HEK293 (cell line): ENCODE data around the gene IREB2.

Experiments used
- EGR2 ChIP-seq: fragments of 450-650 bp; formaldehyde crosslinking; IDR thresholded peaks from 2 replicates; pipeline ENCODE4 v1.5.1; 2016; ENCODE audit warnings: low read depth, missing biosample characterization, missing genetic modification characterization
- GLI4 ChIP-seq: fragments of 450-650 bp; formaldehyde crosslinking; IDR thresholded peaks from 2 replicates; pipeline ENCODE4 v1.5.1; 2016; ENCODE audit warnings: missing biosample characterization, missing genetic modification characterization
- GLIS2 ChIP-seq: fragments of 450-650 bp; formaldehyde crosslinking; IDR thresholded peaks from 2 replicates; pipeline ENCODE4 v1.5.1; 2016; ENCODE audit warnings: missing biosample characterization, missing genetic modification characterization
- IKZF3 ChIP-seq: fragments of 450-650 bp; IDR thresholded peaks from 2 replicates; pipeline ENCODE4 v1.5.0; 2018; ENCODE audit warnings: missing biosample characterization, mild to moderate bottlenecking, missing genetic modification characterization, moderate library complexity
- OSR2 ChIP-seq: fragments of 450-650 bp; formaldehyde crosslinking; IDR thresholded peaks from 2 replicates; pipeline ENCODE4 v1.5.1; 2016; ENCODE audit warnings: missing biosample characterization, missing genetic modification characterization
- SCRT2 ChIP-seq: fragments of 450-650 bp; formaldehyde crosslinking; IDR thresholded peaks from 2 replicates; pipeline ENCODE4 v1.5.1; 2016; ENCODE audit warnings: missing biosample characterization, missing genetic modification characterization
- SP2 ChIP-seq: fragments of 450-650 bp; formaldehyde crosslinking; IDR thresholded peaks from 2 replicates; pipeline ENCODE4 v1.5.1; 2016; ENCODE audit warnings: missing biosample characterization, missing genetic modification characterization
- SP3 ChIP-seq: fragments of 450-650 bp; formaldehyde crosslinking; IDR thresholded peaks from 2 replicates; pipeline ENCODE4 v1.5.1; 2016; ENCODE audit warnings: missing biosample characterization, missing genetic modification characterization
- ZNF146 ChIP-seq: fragments of 450-650 bp; formaldehyde crosslinking; IDR thresholded peaks from 2 replicates; pipeline ENCODE4 v1.5.1; 2016; ENCODE audit warnings: missing biosample characterization, missing genetic modification characterization
- ZNF19 ChIP-seq: fragments of 450-650 bp; formaldehyde crosslinking; IDR thresholded peaks from 2 replicates; pipeline ENCODE4; 2016; ENCODE audit warnings: missing biosample characterization, missing genetic modification characterization, low read depth
- ZNF223 ChIP-seq: fragments of 450-650 bp; formaldehyde crosslinking; IDR thresholded peaks from 2 replicates; pipeline ENCODE4 v1.5.1; 2016; ENCODE audit warnings: missing biosample characterization, missing genetic modification characterization
- ZNF239 ChIP-seq: fragments of 450-650 bp; formaldehyde crosslinking; IDR thresholded peaks from 2 replicates; pipeline ENCODE4 v1.5.1; 2016; ENCODE audit warnings: missing biosample characterization, missing genetic modification characterization
- ZNF302 ChIP-seq: fragments of 450-650 bp; formaldehyde crosslinking; IDR thresholded peaks from 2 replicates; pipeline ENCODE4 v1.5.1; 2016; ENCODE audit warnings: missing biosample characterization, missing genetic modification characterization, low read depth
- ZNF311 ChIP-seq: fragments of 450-650 bp; formaldehyde crosslinking; IDR thresholded peaks from 2 replicates; pipeline ENCODE4 v1.5.1; 2017; ENCODE audit warnings: missing biosample characterization, missing genetic modification characterization, borderline replicate concordance
- ZNF354C ChIP-seq: fragments of 450-650 bp; formaldehyde crosslinking; IDR thresholded peaks from 2 replicates; pipeline ENCODE4 v1.5.1; 2016; ENCODE audit warnings: missing biosample characterization, missing genetic modification characterization, low read depth, borderline replicate concordance
- ZNF366 ChIP-seq: fragments of 450-650 bp; formaldehyde crosslinking; conservative IDR thresholded peaks from 2 replicates; pipeline ENCODE4 v1.5.1; 2016; ENCODE audit warnings: missing biosample characterization, missing genetic modification characterization
- ZNF391 ChIP-seq: fragments of 450-650 bp; formaldehyde crosslinking; IDR thresholded peaks from 2 replicates; pipeline ENCODE4 v1.5.1; 2016; ENCODE audit warnings: low read depth, missing biosample characterization, missing genetic modification characterization, borderline replicate concordance
- ZNF530 ChIP-seq: fragments of 450-650 bp; formaldehyde crosslinking; IDR thresholded peaks from 2 replicates; pipeline ENCODE4 v1.5.1; 2016; ENCODE audit warnings: low read depth, missing biosample characterization, missing genetic modification characterization
- ZNF623 ChIP-seq: fragments of 450-650 bp; formaldehyde crosslinking; IDR thresholded peaks from 2 replicates; pipeline ENCODE4 v1.5.1; 2016; ENCODE audit warnings: missing biosample characterization, missing genetic modification characterization
- ZNF658 ChIP-seq: fragments of 450-650 bp; formaldehyde crosslinking; IDR thresholded peaks from 2 replicates; pipeline ENCODE4; 2016; ENCODE audit warnings: missing biosample characterization, missing genetic modification characterization
- ZNF777 ChIP-seq: fragments of 450-650 bp; formaldehyde crosslinking; IDR thresholded peaks from 2 replicates; pipeline ENCODE4 v1.5.1; 2017; ENCODE audit warnings: missing biosample characterization, missing genetic modification characterization, borderline replicate concordance
- ZNF837 ChIP-seq: fragments of 450-650 bp; formaldehyde crosslinking; IDR thresholded peaks from 2 replicates; pipeline ENCODE4 v1.5.1; 2016; ENCODE audit warnings: missing biosample characterization, missing genetic modification characterization
- TF ChIP-seq, protein P1 (sequence below): fragments of 450-650 bp; formaldehyde crosslinking; IDR thresholded peaks from 2 replicates; pipeline ENCODE4 v1.5.1; 2016; ENCODE audit warnings: missing biosample characterization, missing genetic modification characterization, borderline replicate concordance
- TF ChIP-seq, protein P2 (sequence below): fragments of 450-650 bp; formaldehyde crosslinking; IDR thresholded peaks from 2 replicates; pipeline ENCODE4 v1.5.1; 2017; ENCODE audit warnings: missing biosample characterization, missing genetic modification characterization
- TF ChIP-seq, protein P3 (sequence below): fragments of 450-650 bp; IDR thresholded peaks from 2 replicates; pipeline ENCODE4 v1.5.1; 2018; ENCODE audit warnings: missing biosample characterization, mild to moderate bottlenecking, missing genetic modification characterization
- TF ChIP-seq, protein P4 (sequence below): fragments of 450-650 bp; formaldehyde crosslinking; IDR thresholded peaks from 2 replicates; pipeline ENCODE4 v1.5.1; 2016; ENCODE audit warnings: missing biosample characterization, missing genetic modification characterization
- TF ChIP-seq, protein P5 (sequence below): fragments of 450-650 bp; formaldehyde crosslinking; IDR thresholded peaks from 2 replicates; pipeline ENCODE4 v1.5.1; 2016; ENCODE audit warnings: missing biosample characterization, missing genetic modification characterization

IREB2 gene

DNA sequence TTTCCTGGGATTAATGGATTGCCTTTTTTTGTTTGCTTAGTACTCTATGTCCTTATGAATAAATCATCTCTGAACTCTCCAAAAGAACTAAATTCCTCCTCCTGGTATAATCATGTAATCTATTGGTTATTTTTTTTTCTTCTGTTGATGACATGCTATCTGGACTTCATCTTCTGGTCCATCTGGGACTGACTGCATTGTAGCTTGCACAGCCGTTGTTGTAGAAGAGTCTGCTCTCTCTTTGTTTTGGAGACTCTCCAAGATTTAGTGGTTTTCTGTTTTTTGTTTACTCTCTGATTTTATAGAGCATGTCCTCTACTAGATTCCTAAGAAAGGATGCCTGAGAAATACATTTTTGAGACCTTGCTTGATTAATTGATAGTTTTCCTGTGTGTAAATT, 19.1 kb downstream of the IREB2 start (continued):
- TF ChIP-seq ZNF391 (tag by site-specific recombination) (no peak), ZNF366 (tag by site-specific recombination) (peak; percentile 72), GLI4 (tag by site-specific recombination) (no peak), ZNF146 (tag by site-specific recombination) (no peak), GLIS2 (tag by site-specific recombination) (no peak), ZNF837 (tag by site-specific recombination) (no peak), ZNF777 (tag by site-specific recombination) (no peak), ZNF239 (no peak), OSR2 (tag by site-specific recombination) (peak; percentile 87), ZNF623 (no peak), EGR2 (tag by site-specific recombination) (no peak), SP3 (tag by site-specific recombination) (no peak), ZNF311 (no peak), ZNF354C (tag by site-specific recombination) (no peak), IKZF3 (tag by site-specific recombination) (peak; percentile 47; the same call in 1 of the 2 replicates), SCRT2 (tag by site-specific recombination) (no peak), ZNF223 (tag by site-specific recombination) (no peak), SP2 (tag by site-specific recombination) (peak; percentile 8; the same call in 1 of the 2 replicates), ZNF530 (tag by site-specific recombination) (no peak), ZNF19 (no peak), ZNF302 (tag by site-specific recombination) (no peak), ZNF658 (tag by site-specific recombination) (no peak)
- TF ChIP-seq, protein P1, sequence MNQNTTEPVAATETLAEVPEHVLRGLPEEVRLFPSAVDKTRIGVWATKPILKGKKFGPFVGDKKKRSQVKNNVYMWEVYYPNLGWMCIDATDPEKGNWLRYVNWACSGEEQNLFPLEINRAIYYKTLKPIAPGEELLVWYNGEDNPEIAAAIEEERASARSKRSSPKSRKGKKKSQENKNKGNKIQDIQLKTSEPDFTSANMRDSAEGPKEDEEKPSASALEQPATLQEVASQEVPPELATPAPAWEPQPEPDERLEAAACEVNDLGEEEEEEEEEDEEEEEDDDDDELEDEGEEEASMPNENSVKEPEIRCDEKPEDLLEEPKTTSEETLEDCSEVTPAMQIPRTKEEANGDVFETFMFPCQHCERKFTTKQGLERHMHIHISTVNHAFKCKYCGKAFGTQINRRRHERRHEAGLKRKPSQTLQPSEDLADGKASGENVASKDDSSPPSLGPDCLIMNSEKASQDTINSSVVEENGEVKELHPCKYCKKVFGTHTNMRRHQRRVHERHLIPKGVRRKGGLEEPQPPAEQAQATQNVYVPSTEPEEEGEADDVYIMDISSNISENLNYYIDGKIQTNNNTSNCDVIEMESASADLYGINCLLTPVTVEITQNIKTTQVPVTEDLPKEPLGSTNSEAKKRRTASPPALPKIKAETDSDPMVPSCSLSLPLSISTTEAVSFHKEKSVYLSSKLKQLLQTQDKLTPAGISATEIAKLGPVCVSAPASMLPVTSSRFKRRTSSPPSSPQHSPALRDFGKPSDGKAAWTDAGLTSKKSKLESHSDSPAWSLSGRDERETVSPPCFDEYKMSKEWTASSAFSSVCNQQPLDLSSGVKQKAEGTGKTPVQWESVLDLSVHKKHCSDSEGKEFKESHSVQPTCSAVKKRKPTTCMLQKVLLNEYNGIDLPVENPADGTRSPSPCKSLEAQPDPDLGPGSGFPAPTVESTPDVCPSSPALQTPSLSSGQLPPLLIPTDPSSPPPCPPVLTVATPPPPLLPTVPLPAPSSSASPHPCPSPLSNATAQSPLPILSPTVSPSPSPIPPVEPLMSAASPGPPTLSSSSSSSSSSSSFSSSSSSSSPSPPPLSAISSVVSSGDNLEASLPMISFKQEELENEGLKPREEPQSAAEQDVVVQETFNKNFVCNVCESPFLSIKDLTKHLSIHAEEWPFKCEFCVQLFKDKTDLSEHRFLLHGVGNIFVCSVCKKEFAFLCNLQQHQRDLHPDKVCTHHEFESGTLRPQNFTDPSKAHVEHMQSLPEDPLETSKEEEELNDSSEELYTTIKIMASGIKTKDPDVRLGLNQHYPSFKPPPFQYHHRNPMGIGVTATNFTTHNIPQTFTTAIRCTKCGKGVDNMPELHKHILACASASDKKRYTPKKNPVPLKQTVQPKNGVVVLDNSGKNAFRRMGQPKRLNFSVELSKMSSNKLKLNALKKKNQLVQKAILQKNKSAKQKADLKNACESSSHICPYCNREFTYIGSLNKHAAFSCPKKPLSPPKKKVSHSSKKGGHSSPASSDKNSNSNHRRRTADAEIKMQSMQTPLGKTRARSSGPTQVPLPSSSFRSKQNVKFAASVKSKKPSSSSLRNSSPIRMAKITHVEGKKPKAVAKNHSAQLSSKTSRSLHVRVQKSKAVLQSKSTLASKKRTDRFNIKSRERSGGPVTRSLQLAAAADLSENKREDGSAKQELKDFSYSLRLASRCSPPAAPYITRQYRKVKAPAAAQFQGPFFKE (tag by site-specific recombination): no peak
- TF ChIP-seq, protein P2, sequence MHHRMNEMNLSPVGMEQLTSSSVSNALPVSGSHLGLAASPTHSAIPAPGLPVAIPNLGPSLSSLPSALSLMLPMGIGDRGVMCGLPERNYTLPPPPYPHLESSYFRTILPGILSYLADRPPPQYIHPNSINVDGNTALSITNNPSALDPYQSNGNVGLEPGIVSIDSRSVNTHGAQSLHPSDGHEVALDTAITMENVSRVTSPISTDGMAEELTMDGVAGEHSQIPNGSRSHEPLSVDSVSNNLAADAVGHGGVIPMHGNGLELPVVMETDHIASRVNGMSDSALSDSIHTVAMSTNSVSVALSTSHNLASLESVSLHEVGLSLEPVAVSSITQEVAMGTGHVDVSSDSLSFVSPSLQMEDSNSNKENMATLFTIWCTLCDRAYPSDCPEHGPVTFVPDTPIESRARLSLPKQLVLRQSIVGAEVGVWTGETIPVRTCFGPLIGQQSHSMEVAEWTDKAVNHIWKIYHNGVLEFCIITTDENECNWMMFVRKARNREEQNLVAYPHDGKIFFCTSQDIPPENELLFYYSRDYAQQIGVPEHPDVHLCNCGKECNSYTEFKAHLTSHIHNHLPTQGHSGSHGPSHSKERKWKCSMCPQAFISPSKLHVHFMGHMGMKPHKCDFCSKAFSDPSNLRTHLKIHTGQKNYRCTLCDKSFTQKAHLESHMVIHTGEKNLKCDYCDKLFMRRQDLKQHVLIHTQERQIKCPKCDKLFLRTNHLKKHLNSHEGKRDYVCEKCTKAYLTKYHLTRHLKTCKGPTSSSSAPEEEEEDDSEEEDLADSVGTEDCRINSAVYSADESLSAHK (tag by site-specific recombination): no peak
- TF ChIP-seq, protein P3, sequence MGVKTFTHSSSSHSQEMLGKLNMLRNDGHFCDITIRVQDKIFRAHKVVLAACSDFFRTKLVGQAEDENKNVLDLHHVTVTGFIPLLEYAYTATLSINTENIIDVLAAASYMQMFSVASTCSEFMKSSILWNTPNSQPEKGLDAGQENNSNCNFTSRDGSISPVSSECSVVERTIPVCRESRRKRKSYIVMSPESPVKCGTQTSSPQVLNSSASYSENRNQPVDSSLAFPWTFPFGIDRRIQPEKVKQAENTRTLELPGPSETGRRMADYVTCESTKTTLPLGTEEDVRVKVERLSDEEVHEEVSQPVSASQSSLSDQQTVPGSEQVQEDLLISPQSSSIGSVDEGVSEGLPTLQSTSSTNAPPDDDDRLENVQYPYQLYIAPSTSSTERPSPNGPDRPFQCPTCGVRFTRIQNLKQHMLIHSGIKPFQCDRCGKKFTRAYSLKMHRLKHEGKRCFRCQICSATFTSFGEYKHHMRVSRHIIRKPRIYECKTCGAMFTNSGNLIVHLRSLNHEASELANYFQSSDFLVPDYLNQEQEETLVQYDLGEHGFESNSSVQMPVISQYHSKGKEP: peak; percentile 89
- TF ChIP-seq, protein P4, sequence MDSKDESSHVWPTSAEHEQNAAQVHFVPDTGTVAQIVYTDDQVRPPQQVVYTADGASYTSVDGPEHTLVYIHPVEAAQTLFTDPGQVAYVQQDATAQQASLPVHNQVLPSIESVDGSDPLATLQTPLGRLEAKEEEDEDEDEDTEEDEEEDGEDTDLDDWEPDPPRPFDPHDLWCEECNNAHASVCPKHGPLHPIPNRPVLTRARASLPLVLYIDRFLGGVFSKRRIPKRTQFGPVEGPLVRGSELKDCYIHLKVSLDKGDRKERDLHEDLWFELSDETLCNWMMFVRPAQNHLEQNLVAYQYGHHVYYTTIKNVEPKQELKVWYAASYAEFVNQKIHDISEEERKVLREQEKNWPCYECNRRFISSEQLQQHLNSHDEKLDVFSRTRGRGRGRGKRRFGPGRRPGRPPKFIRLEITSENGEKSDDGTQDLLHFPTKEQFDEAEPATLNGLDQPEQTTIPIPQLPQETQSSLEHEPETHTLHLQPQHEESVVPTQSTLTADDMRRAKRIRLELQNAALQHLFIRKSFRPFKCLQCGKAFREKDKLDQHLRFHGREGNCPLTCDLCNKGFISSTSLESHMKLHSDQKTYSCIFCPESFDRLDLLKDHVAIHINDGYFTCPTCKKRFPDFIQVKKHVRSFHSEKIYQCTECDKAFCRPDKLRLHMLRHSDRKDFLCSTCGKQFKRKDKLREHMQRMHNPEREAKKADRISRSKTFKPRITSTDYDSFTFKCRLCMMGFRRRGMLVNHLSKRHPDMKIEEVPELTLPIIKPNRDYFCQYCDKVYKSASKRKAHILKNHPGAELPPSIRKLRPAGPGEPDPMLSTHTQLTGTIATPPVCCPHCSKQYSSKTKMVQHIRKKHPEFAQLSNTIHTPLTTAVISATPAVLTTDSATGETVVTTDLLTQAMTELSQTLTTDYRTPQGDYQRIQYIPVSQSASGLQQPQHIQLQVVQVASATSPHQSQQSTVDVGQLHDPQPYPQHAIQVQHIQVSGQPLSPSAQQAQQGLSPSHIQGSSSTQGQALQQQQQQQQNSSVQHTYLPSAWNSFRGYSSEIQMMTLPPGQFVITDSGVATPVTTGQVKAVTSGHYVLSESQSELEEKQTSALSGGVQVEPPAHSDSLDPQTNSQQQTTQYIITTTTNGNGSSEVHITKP (tag by site-specific recombination): peak; percentile 25; the same call in 1 of the 2 replicates
- TF ChIP-seq, protein P5, sequence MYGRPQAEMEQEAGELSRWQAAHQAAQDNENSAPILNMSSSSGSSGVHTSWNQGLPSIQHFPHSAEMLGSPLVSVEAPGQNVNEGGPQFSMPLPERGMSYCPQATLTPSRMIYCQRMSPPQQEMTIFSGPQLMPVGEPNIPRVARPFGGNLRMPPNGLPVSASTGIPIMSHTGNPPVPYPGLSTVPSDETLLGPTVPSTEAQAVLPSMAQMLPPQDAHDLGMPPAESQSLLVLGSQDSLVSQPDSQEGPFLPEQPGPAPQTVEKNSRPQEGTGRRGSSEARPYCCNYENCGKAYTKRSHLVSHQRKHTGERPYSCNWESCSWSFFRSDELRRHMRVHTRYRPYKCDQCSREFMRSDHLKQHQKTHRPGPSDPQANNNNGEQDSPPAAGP (tag by site-specific recombination): no peak
